Measurements from ENCODE around the gene PEAK1.

Gene PEAK1

DNA sequence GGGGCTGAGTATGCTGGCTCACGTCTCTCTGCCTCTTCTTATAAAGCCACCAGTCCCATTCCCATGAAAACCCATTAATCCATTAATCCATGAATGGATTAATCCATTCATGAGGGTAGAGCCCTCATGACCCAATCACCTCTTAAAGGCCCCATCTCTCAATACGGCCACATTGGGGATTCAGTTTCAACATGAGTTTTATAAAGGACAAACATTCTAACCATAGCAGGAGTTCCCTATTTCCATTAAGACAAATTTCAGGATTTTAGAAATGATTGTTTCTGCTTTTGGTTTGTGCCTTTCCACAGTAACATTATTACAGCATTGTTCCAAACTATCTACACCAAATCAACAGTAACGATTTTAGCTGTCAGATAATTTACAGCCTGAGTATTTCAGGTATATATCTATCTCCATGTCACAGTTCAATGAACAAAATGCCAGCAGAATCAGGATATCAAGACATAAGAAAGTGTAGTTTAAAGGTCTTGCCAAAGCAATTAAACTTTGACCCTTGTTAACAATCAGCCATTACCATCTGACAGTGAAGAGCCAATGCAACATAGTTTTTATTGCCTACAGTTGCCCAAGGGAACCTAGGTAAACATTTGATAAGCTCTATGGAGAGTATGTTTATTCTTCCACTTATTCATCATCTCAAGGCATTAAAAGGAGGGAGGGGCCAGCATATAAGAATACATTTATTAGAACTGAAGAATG, 352.8 kb downstream of the PEAK1 start (continued):
- TF ChIP-seq, protein P1, sequence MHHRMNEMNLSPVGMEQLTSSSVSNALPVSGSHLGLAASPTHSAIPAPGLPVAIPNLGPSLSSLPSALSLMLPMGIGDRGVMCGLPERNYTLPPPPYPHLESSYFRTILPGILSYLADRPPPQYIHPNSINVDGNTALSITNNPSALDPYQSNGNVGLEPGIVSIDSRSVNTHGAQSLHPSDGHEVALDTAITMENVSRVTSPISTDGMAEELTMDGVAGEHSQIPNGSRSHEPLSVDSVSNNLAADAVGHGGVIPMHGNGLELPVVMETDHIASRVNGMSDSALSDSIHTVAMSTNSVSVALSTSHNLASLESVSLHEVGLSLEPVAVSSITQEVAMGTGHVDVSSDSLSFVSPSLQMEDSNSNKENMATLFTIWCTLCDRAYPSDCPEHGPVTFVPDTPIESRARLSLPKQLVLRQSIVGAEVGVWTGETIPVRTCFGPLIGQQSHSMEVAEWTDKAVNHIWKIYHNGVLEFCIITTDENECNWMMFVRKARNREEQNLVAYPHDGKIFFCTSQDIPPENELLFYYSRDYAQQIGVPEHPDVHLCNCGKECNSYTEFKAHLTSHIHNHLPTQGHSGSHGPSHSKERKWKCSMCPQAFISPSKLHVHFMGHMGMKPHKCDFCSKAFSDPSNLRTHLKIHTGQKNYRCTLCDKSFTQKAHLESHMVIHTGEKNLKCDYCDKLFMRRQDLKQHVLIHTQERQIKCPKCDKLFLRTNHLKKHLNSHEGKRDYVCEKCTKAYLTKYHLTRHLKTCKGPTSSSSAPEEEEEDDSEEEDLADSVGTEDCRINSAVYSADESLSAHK (tag by site-specific recombination; IDR thresholded peaks at IDR 0.05): peak; percentile 80
- TF ChIP-seq ZSCAN16 (tag by site-specific recombination; IDR thresholded peaks at IDR 0.05) (no peak), GLI2 (tag by site-specific recombination; IDR thresholded peaks at IDR 0.05; ENCODE audit: borderline replicate concordance, low read depth) (peak; percentile 93), ZNF514 (tag by site-specific recombination; IDR thresholded peaks at IDR 0.05) (no peak), ZNF223 (tag by site-specific recombination; IDR thresholded peaks at IDR 0.05) (no peak), ZNF174 (tag by site-specific recombination; IDR thresholded peaks at IDR 0.05) (no peak), REPIN1 (tag by site-specific recombination; IDR thresholded peaks at IDR 0.05; ENCODE audit: low read depth) (no peak), ZNF48 (tag by site-specific recombination; IDR thresholded peaks at IDR 0.05) (no peak), SP3 (tag by site-specific recombination; IDR thresholded peaks at IDR 0.05) (peak; percentile 52), MYNN (tag by site-specific recombination; IDR thresholded peaks at IDR 0.05; ENCODE audit: borderline replicate concordance) (no peak), ZNF600 (tag by site-specific recombination; IDR thresholded peaks at IDR 0.05) (no peak), ZNF239 (tag by site-specific recombination; IDR thresholded peaks at IDR 0.05) (no peak), ZNF391 (tag by site-specific recombination; IDR thresholded peaks at IDR 0.05; ENCODE audit: borderline replicate concordance, low read depth) (peak; percentile 65; the same call in 1 of the 2 replicates), BCL11A (tag by site-specific recombination; IDR thresholded peaks at IDR 0.05; ENCODE audit: low read depth) (peak; percentile 98), ZNF426 (tag by site-specific recombination; IDR thresholded peaks at IDR 0.05) (no peak), KLF1 (tag by site-specific recombination; IDR thresholded peaks at IDR 0.05) (peak; percentile 40; the same call in 1 of the 2 replicates), ZNF747 (tag by site-specific recombination; IDR thresholded peaks at IDR 0.05) (no peak), ZNF624 (tag by site-specific recombination; IDR thresholded peaks at IDR 0.05) (no peak), ZNF211 (tag by site-specific recombination; IDR thresholded peaks at IDR 0.05; ENCODE audit: low read depth) (no peak), ZSCAN23 (tag by site-specific recombination; IDR thresholded peaks at IDR 0.05) (peak; percentile 17; the same call in 1 of the 2 replicates), ZNF138 (tag by site-specific recombination; IDR thresholded peaks at IDR 0.05; ENCODE audit: borderline replicate concordance) (no peak), ZNF596 (tag by site-specific recombination; IDR thresholded peaks at IDR 0.05) (peak; percentile 80), ZBTB48 (tag by site-specific recombination; IDR thresholded peaks at IDR 0.05) (no peak), PRDM1 (tag by site-specific recombination; IDR thresholded peaks at IDR 0.05) (no peak), ZNF660 (tag by site-specific recombination; IDR thresholded peaks at IDR 0.05) (no peak), ZNF677 (tag by site-specific recombination; IDR thresholded peaks at IDR 0.05) (no peak), ZNF521 (tag by site-specific recombination; IDR thresholded peaks at IDR 0.05) (no peak), ZNF670 (tag by site-specific recombination; IDR thresholded peaks at IDR 0.05; ENCODE audit: low read depth) (no peak)
- TF ChIP-seq, protein P2, sequence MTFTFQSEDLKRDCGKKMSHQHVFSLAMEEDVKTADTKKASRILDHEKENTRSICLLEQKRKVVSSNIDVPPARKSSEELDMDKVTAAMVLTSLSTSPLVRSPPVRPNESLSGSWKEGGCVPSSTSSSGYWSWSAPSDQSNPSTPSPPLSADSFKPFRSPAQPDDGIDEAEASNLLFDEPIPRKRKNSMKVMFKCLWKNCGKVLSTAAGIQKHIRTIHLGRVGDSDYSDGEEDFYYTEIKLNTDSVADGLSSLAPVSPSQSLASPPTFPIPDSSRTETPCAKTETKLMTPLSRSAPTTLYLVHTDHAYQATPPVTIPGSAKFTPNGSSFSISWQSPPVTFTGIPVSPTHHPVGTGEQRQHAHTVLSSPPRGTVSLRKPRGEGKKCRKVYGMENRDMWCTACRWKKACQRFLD (tag by site-specific recombination; IDR thresholded peaks at IDR 0.05): no peak
- TF ChIP-seq, protein P3, sequence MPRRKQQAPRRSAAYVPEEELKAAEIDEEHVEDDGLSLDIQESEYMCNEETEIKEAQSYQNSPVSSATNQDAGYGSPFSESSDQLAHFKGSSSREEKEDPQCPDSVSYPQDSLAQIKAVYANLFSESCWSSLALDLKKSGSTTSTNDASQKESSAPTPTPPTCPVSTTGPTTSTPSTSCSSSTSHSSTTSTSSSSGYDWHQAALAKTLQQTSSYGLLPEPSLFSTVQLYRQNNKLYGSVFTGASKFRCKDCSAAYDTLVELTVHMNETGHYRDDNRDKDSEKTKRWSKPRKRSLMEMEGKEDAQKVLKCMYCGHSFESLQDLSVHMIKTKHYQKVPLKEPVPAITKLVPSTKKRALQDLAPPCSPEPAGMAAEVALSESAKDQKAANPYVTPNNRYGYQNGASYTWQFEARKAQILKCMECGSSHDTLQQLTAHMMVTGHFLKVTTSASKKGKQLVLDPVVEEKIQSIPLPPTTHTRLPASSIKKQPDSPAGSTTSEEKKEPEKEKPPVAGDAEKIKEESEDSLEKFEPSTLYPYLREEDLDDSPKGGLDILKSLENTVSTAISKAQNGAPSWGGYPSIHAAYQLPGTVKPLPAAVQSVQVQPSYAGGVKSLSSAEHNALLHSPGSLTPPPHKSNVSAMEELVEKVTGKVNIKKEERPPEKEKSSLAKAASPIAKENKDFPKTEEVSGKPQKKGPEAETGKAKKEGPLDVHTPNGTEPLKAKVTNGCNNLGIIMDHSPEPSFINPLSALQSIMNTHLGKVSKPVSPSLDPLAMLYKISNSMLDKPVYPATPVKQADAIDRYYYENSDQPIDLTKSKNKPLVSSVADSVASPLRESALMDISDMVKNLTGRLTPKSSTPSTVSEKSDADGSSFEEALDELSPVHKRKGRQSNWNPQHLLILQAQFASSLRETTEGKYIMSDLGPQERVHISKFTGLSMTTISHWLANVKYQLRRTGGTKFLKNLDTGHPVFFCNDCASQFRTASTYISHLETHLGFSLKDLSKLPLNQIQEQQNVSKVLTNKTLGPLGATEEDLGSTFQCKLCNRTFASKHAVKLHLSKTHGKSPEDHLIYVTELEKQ (tag by site-specific recombination; IDR thresholded peaks at IDR 0.05; ENCODE audit: borderline replicate concordance): peak; percentile 99
- TF ChIP-seq, protein P4, sequence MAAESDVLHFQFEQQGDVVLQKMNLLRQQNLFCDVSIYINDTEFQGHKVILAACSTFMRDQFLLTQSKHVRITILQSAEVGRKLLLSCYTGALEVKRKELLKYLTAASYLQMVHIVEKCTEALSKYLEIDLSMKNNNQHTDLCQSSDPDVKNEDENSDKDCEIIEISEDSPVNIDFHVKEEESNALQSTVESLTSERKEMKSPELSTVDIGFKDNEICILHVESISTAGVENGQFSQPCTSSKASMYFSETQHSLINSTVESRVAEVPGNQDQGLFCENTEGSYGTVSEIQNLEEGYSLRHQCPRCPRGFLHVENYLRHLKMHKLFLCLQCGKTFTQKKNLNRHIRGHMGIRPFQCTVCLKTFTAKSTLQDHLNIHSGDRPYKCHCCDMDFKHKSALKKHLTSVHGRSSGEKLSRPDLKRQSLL (tag by site-specific recombination; IDR thresholded peaks at IDR 0.05): no peak
- TF ChIP-seq, protein P5, sequence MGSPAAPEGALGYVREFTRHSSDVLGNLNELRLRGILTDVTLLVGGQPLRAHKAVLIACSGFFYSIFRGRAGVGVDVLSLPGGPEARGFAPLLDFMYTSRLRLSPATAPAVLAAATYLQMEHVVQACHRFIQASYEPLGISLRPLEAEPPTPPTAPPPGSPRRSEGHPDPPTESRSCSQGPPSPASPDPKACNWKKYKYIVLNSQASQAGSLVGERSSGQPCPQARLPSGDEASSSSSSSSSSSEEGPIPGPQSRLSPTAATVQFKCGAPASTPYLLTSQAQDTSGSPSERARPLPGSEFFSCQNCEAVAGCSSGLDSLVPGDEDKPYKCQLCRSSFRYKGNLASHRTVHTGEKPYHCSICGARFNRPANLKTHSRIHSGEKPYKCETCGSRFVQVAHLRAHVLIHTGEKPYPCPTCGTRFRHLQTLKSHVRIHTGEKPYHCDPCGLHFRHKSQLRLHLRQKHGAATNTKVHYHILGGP (tag by site-specific recombination; IDR thresholded peaks at IDR 0.05): peak; percentile 72; the same call in 1 of the 2 replicates

Measured in HEK293 (cell line).